ENCODE results near the gene CCNJL. TPM values are rescaled to one million over a fixed set of nuclear protein-coding genes. Genes with fewer than 3 reads are reported as not detected.

CCNJL gene
- total RNA-seq, 1 donor from 2014 or later = 8.4 TPM

DNA sequence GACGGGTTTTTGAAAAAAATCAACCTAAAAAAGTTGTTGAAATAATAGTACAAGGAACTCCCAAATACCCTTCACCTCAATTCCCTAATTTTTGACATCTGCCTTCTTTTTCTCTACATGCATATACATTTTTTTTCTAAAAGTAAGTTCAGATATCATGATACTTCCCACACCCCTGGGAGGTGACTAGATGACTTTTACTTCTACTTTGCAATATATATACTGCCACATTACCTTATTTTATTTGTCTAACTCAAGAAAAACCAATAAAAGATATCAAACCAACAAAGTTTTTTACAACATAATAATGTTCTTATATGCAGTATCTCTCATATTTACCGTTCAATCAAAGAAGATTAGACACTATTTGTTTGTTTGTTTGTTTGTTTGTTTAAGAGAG lies 31.1 kb downstream of the CCNJL start:
- Mint-ChIP-seq H3K4me3 (ENCODE audit: unreplicated experiment) (no peak overlapping the region), H3K4me1 (ENCODE audit: unreplicated experiment) (peaks cover 10% of the 10 kb centered on the region), H3K27ac (ENCODE audit: unreplicated experiment) (no peak overlapping the region), H3K9me3 (ENCODE audit: unreplicated experiment) (no peaks in the 10 kb centered on the region), H3K36me3 (ENCODE audit: unreplicated experiment) (peaks cover 16% of the 10 kb centered on the region), H3K27me3 (ENCODE audit: unreplicated experiment) (no peaks in the 10 kb centered on the region)
- DNase-seq (ENCODE audit: extremely low spot score, unreplicated experiment) = no peak
- TF ChIP-seq CTCF (IDR thresholded peaks at IDR 0.05) = no peak

- H3K27ac Mint-ChIP-seq (ENCODE audit: unreplicated experiment) = no peak overlapping the region
- no peak for DNase-seq (ENCODE audit: extremely low spot score, unreplicated experiment)
Measured at GRCh38 chr5:160280384-160281095, 31.8 kb downstream of the CCNJL start.

GRCh38 chr5:160278343-160278742 lies 34.0 kb downstream of the CCNJL start:
- DNase-seq (ENCODE audit: extremely low spot score, unreplicated experiment) = no peak
- TF ChIP-seq CTCF (IDR thresholded peaks at IDR 0.05) = no peak
- Mint-ChIP-seq H3K4me1 (ENCODE audit: unreplicated experiment) (peaks cover 16% of the 10 kb centered on the region), H3K27ac (ENCODE audit: unreplicated experiment) (no peak overlapping the region), H3K36me3 (ENCODE audit: unreplicated experiment) (peaks cover 17% of the 10 kb centered on the region), H3K9me3 (ENCODE audit: unreplicated experiment) (no peaks in the 10 kb centered on the region), H3K4me3 (ENCODE audit: unreplicated experiment) (no peak overlapping the region), H3K27me3 (ENCODE audit: unreplicated experiment) (no peaks in the 10 kb centered on the region)

More at GRCh38 chr5:160280384-160281095, 31.8 kb downstream of the CCNJL start:
- H3K36me3 Mint-ChIP-seq (ENCODE audit: unreplicated experiment) = peaks cover 18% of the 10 kb centered on the region
- peaks cover 9% of the 10 kb centered on the region for H3K4me1 Mint-ChIP-seq (ENCODE audit: unreplicated experiment)
- no peak for TF ChIP-seq CTCF (IDR thresholded peaks at IDR 0.05)
- no peak overlapping the region for H3K4me3 Mint-ChIP-seq (ENCODE audit: unreplicated experiment)
- H3K27me3 Mint-ChIP-seq (ENCODE audit: unreplicated experiment) = no peaks in the 10 kb centered on the region
- H3K9me3 Mint-ChIP-seq (ENCODE audit: unreplicated experiment) = no peaks in the 10 kb centered on the region

DNA sequence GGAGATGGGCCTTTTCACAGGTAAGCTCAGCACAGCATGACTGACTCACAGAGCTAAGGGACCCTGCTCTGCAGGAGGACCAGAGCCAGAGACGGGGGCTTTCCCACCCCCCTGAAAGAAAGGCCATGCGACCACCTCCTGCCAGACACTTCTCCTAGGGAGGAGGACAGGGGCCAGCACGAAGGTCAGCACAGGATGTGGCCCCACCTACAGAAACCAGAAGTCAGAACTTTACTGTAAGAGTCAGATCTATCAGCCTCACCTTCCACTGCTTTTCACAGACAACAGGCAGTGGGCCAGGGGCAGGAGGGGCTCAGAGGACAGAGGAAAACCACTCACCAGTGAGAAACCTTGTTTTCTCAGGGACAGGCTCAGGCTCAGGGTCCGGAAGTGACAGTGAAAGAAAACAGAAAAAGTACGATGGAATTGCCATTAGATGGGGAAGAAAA lies 37.9 kb downstream of the CCNJL start:
- no peak for DNase-seq (ENCODE audit: extremely low spot score, unreplicated experiment)
- Mint-ChIP-seq H3K4me1 (ENCODE audit: unreplicated experiment) (peaks cover 21% of the 10 kb centered on the region), H3K27ac (ENCODE audit: unreplicated experiment) (no peak overlapping the region)

More for the DNA sequence above, 37.9 kb downstream of the CCNJL start:
- Mint-ChIP-seq H3K4me3 (ENCODE audit: unreplicated experiment) (no peak overlapping the region), H3K27me3 (ENCODE audit: unreplicated experiment) (no peaks in the 10 kb centered on the region), H3K36me3 (ENCODE audit: unreplicated experiment) (peaks cover 19% of the 10 kb centered on the region), H3K9me3 (ENCODE audit: unreplicated experiment) (no peaks in the 10 kb centered on the region)
- no peak for TF ChIP-seq CTCF (IDR thresholded peaks at IDR 0.05)
